H7 (cell line): ENCODE data around the gene LTBP3. TPM values are rescaled to one million over a fixed set of nuclear protein-coding genes. Genes with fewer than 3 reads are reported as not detected.

Source experiments
- DNase-seq: peaks from one replicate; pipeline ENCODE4 v3.0.0; 2012
- H3K27me3 ChIP-seq: 2 replicates; pipeline ENCODE4 v1.6.0; 2011; ENCODE audit warnings: mild to moderate bottlenecking, low read length; ENCODE audit not compliant: control insufficient read depth, insufficient read depth
- H3K36me3 ChIP-seq: replicated peaks from 2 replicates; pipeline ENCODE4 v1.5.1; 2011; ENCODE audit warnings: low read length; ENCODE audit not compliant: control insufficient read depth, insufficient read depth
- H3K4me3 ChIP-seq: 2 replicates; pipeline ENCODE4 v1.5.1; 2011; ENCODE audit warnings: low read depth, mild to moderate bottlenecking, control low read depth, low read length, moderate library complexity; ENCODE audit not compliant: insufficient read depth
- total RNA-seq: library from RNA; depleted of rRNA; stranded (reverse); fragments of >200 nt; shearing (Covaris generic); gene quantifications from 2 replicates; pipeline ENCODE4 v1.2.3, GENCODE V29; 2014

LTBP3 gene
- total RNA-seq, 1 experiment from 2014 or later, result 3.9 TPM

DNA sequence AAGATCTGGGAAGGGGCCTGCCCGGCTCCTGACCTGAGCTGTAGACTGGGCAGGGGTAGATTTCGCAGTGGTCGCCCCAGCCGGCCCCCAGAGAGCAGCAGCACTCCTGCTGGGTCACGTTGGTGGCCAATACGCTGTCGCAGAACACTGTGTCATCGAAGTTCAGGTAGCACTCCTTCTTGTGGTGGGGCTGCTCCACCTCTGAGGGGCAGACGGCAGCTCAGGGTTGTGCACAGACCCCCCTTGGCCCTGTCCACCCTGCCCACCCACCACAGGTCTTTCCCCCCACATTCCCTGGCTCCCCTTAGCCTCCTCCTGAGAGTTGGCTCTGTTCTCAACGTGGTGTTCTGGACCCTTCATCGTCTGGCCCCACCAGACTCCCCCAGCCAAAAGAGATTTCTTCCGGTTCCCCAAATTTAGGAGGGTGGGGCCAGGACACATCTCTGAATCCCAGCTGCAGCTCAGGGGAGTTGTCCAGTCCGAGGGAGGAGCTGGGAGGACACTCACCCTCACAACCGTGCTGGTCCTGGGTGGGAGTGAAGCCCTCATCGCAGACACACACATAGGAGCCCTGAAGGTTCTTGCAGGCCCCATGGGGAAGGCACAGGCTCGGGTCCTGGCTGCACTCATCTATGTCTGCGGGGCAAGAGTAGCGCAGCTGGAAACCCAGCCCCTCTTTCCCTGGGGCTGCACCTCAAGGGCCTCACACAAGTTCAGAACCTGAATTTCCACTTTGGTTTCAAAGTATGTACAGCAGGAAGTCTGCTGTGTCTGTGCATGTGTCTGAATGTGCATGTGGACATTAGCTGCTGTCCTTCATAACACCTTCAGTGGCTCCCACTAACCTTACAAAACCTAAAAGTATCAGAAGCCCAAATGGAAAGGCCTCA is 16.8 kb downstream of the LTBP3 start:
- Histone ChIP-seq H3K4me3 (peak overlapping the region; percentile 56), H3K27me3 (peaks cover 54% of the 10 kb centered on the region), H3K36me3 (peaks cover 1% of the 10 kb centered on the region)
- no peak for DNase-seq

DNA sequence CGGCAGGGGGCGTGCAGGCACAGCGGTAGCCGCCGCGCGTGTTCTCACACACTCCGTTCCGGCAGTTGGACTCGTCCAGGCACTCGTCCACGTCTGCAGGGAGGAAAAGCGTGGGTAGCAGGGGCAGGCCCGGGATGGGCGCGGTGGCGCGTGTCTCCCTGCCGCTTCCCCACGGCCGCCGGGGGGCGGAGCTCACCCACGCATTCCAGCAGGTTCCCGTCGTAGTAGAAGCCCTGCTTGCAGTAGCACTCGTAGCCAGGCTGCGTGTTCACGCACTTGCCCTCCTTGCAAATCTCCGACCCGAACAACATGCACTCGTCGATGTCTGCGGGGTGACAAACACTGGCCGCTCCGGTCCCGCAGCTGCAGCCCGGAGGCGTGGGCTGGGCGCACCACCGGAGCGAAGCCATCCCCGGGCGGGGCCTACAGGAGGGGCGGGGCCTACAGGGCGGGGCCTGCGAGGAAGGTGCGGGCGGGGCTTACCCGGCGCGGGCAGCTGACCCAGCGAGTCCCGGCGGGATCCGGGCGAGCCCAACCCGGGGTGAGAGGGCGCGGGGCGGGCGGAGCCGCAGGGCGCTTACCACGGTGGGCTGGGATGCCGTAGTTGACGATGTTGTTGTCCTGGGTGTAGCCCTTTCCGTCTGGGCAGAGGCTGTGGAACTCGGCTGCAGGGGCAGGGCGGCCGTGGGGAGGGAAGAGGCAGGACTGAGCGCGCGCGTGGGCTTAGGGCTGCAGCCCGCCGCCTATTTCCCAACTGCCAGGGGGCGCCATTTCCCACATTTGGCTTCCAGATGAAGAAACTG is 17.7 kb downstream of the LTBP3 start:
- Histone ChIP-seq H3K27me3 (peaks cover 46% of the 10 kb centered on the region), H3K4me3 (peak overlapping the region; percentile 60), H3K36me3 (peaks cover 2% of the 10 kb centered on the region)
- peak; percentile 100 for DNase-seq

GRCh38 chr11:65539744-65540289 is 18.3 kb downstream of the LTBP3 start:
- DNase-seq, result peak; percentile 98
- Histone ChIP-seq H3K4me3 (peak overlapping the region; percentile 60), H3K27me3 (peaks cover 39% of the 10 kb centered on the region), H3K36me3 (peaks cover 3% of the 10 kb centered on the region)

- DNase-seq, result peak; percentile 93
- Histone ChIP-seq H3K27me3 (peaks cover 34% of the 10 kb centered on the region), H3K4me3 (peak overlapping the region; percentile 60), H3K36me3 (peaks cover 3% of the 10 kb centered on the region)
These were observed 19.0 kb downstream of the LTBP3 start for GRCh38 chr11:65538915-65539743.

- Histone ChIP-seq H3K4me3 (peak overlapping the region; percentile 60; the same call in 1 of the 2 replicates), H3K27me3 (peaks cover 28% of the 10 kb centered on the region), H3K36me3 (peaks cover 3% of the 10 kb centered on the region)
These were observed 19.8 kb downstream of the LTBP3 start for GRCh38 chr11:65538232-65538914.

DNA sequence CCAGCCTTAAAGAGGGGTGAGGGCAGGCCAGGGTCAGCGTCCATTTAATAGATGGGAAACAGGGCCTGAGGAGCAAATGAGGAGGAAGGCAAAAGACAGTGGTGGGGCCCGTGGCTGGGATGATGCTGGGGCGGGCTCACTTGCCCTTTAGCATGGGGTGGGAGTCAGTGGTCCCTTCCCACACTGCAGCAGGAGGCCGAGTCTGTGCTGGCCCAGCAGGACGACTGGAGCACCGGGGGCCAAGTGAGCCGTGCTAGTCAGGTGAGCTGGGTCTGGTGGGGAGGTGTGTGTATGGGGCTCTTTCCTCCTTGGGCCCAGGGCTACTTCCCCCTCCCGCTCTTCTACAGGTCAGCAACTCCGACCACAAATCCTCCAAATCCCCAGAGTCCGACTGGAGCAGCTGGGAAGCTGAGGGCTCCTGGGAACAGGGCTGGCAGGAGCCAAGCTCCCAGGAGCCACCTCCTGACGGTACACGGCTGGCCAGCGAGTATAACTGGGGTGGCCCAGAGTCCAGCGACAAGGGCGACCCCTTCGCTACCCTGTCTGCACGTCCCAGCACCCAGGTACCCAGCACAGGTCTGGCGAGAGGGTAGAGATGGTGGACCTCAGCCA is 20.4 kb downstream of the LTBP3 start:
- Histone ChIP-seq H3K27me3 (peaks cover 28% of the 10 kb centered on the region), H3K36me3 (peaks cover 3% of the 10 kb centered on the region), H3K4me3 (no peak overlapping the region)
- DNase-seq, result no peak

More at GRCh38 chr11:65538232-65538914, 19.8 kb downstream of the LTBP3 start:
- peak; percentile 72 for DNase-seq

GRCh38 chr11:65537296-65537597 is 20.9 kb downstream of the LTBP3 start:
- no peak overlapping the region for H3K4me3 ChIP-seq
- peaks cover 28% of the 10 kb centered on the region for H3K27me3 ChIP-seq
- DNase-seq, result no peak
- H3K36me3 ChIP-seq, result peaks cover 7% of the 10 kb centered on the region

GRCh38 chr11:65536412-65537295 is 21.5 kb downstream of the LTBP3 start:
- H3K27me3 ChIP-seq, result peaks cover 28% of the 10 kb centered on the region
- H3K4me3 ChIP-seq, result no peak overlapping the region
- peaks cover 10% of the 10 kb centered on the region for H3K36me3 ChIP-seq
- no peak for DNase-seq

GRCh38 chr11:65535102-65535501 is 23.1 kb downstream of the LTBP3 start:
- H3K36me3 ChIP-seq, result peaks cover 20% of the 10 kb centered on the region
- no peak for DNase-seq
- H3K4me3 ChIP-seq, result no peak overlapping the region
- H3K27me3 ChIP-seq, result peaks cover 24% of the 10 kb centered on the region

DNA sequence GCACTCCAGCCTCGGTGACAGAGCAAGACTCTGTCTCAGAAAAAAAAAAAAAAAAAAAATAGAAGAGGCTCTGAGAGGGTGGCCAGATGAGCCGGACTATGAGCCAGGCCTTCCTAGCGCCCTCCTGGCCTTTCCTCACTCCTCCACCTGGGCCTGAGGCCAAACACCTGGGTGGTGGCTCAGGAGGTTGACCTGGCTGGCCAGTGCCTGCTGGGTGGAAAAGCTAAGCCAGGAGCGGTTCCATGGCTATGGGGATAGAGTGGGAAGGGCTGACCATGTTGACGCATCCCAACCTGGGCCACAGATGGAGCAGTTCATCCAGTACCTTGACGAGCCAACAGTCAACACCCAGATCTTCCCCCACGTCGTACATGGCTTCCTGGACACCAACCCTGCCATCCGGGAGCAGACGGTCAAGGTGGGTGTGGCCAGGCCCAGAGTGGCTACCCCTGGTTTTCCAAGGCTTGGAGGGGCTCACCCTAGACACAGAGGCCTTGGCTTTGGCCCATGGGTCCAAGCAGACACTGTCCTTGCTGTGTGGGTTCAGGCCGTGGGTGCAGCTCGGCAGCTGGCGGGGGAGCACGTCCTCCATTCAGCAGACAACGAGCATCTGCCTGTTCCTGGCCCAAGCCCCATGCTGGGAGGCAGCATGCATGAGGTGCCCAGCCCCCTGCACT is 25.6 kb downstream of the LTBP3 start:
- DNase-seq, result no peak
- H3K27me3 ChIP-seq, result no peaks in the 10 kb centered on the region; the same call in 1 of the 2 replicates
- no peak overlapping the region for H3K4me3 ChIP-seq
- H3K36me3 ChIP-seq, result peaks cover 20% of the 10 kb centered on the region

GRCh38 chr11:65530157-65530496 is 28.0 kb downstream of the LTBP3 start:
- Histone ChIP-seq H3K36me3 (peaks cover 22% of the 10 kb centered on the region), H3K4me3 (no peak overlapping the region), H3K27me3 (no peaks in the 10 kb centered on the region)
- DNase-seq, result peak; percentile 81

DNA sequence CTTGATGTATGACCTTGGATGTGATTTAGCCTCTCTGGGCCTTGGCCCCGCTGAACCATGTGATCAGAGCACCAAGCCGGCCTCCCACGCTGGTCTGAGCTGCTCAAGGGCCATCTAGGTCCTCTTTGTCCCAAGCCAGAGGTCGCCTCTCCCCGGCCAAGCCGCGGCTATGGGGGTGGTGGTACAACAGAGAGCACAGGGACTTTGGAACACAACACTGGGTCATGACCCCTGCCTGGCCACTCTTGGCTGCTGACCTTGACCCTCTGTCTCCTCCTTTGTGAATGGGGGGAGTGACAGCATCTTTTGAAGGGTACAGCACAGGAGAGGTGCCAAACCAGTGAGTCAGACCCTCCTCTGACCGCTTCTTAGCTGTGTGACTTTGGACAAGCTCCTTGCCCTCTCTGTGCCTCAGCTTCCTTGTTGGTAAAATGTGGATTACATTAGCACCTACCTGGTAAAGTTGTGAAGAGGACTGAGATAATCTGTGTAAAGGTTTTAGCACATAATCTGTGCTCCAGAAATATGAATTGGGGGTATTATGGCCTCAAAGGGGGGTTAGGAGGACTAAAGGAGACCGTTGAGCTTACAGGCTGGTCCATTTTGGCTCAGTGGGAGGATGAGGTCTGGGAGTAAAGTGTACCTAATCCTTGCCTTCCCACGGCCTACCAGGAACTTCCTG is 28.5 kb downstream of the LTBP3 start:
- H3K27me3 ChIP-seq, result no peaks in the 10 kb centered on the region
- no peak overlapping the region for H3K4me3 ChIP-seq
- peaks cover 22% of the 10 kb centered on the region for H3K36me3 ChIP-seq
- DNase-seq, result peak; percentile 24
